OCI-LY1 (cell line): ENCODE data around the gene CNTNAP2.

Experiments
- H2AFZ ChIP-seq: fragments of 200-600 bp; sonication (generic), shearing (Covaris generic); 2 replicates; pipeline ENCODE4 v1.6.0; 2014; ENCODE audit warnings: antibody characterized with exemption, mild to moderate bottlenecking, low read length
- H3F3A ChIP-seq: fragments of 200-600 bp; sonication (generic), shearing (Covaris generic); 2 replicates; pipeline ENCODE4 v1.6.0; 2014; ENCODE audit warnings: mild to moderate bottlenecking, antibody characterized with exemption, low read length, moderate library complexity; ENCODE audit not compliant: insufficient read depth
- H3K27ac ChIP-seq: fragments of 200-600 bp; sonication (generic); 2 replicates; pipeline ENCODE4 v1.5.1; 2014; ENCODE audit warnings: low read length, mixed run types, mild to moderate bottlenecking, low read depth; ENCODE audit not compliant: poor library complexity, severe bottlenecking
- H3K27me3 ChIP-seq: fragments of 200-600 bp; sonication (generic); 2 replicates; pipeline ENCODE4 v1.6.0; 2014; ENCODE audit warnings: antibody characterized with exemption, mild to moderate bottlenecking, low read length, moderate library complexity; ENCODE audit not compliant: insufficient read depth
- H3K36me3 ChIP-seq: fragments of 200-600 bp; sonication (generic); 2 replicates; pipeline ENCODE4 v1.6.1; 2014; ENCODE audit warnings: mild to moderate bottlenecking, antibody characterized with exemption, low read length, moderate library complexity, mixed read lengths; ENCODE audit not compliant: insufficient read depth
- H3K4me1 ChIP-seq: fragments of 200-600 bp; sonication (generic); 2 replicates; pipeline ENCODE4 v1.5.1; 2014; ENCODE audit warnings: mild to moderate bottlenecking, low read length, moderate library complexity; ENCODE audit not compliant: insufficient read depth, severe bottlenecking
- H3K4me2 ChIP-seq: fragments of 200-600 bp; sonication (generic), shearing (Covaris generic); 2 replicates; pipeline ENCODE4 v1.6.1; 2014; ENCODE audit warnings: low read length
- H3K4me3 ChIP-seq: fragments of 200-600 bp; sonication (generic); 2 replicates; pipeline ENCODE4 v1.5.1; 2014; ENCODE audit warnings: low read length, low read depth, mild to moderate bottlenecking, mixed read lengths; ENCODE audit not compliant: poor library complexity, severe bottlenecking
- H3K79me2 ChIP-seq: fragments of 200-600 bp; shearing (Covaris generic); 2 replicates; pipeline ENCODE4 v1.6.1; 2016; ENCODE audit warnings: mixed run types, low read length, mixed read lengths; ENCODE audit not compliant: insufficient read depth
- H3K9ac ChIP-seq: fragments of 200-600 bp; sonication (generic), shearing (Covaris generic); 2 replicates; pipeline ENCODE4 v1.6.1; 2014; ENCODE audit warnings: mild to moderate bottlenecking, low read length, mixed read lengths
- H3K9me2 ChIP-seq: fragments of 200-600 bp; sonication (generic), shearing (Covaris generic); 2 replicates; pipeline ENCODE4 v1.6.1; 2014; ENCODE audit warnings: low read depth, mild to moderate bottlenecking, low read length, mixed read lengths
- H3K9me3 ChIP-seq: fragments of 200-600 bp; shearing (Covaris generic); 2 replicates; pipeline ENCODE4 v1.6.1; 2014; ENCODE audit warnings: low read length, mixed read lengths
- H4K20me1 ChIP-seq: fragments of 200-600 bp; sonication (generic), shearing (Covaris generic); 2 replicates; pipeline ENCODE4 v1.6.0; 2016; ENCODE audit warnings: mild to moderate bottlenecking, low read length; ENCODE audit not compliant: insufficient read depth
- EZH2 ChIP-seq: fragments of 200-600 bp; sonication (generic), shearing (Covaris generic); IDR thresholded peaks from 2 replicates; pipeline ENCODE4 v1.8.0; 2017; ENCODE audit warnings: borderline replicate concordance, mixed run types, mild to moderate bottlenecking, antibody characterized with exemption, low read length, moderate library complexity, mixed read lengths
- TF ChIP-seq, protein P1 (sequence below): fragments of 200-600 bp; sonication (generic), shearing (Covaris generic); IDR thresholded peaks from 2 replicates; pipeline ENCODE4 v1.5.1; 2017; ENCODE audit warnings: mild to moderate bottlenecking, antibody characterized with exemption, low read length, moderate library complexity, mixed read lengths

CNTNAP2 gene

GRCh38 chr7:147052818-147053217 lies 936.2 kb downstream of the CNTNAP2 start:
- no peak overlapping the region for H3K27ac ChIP-seq
- no peak overlapping the region for H3K4me3 ChIP-seq
- peaks cover 5% of the 10 kb centered on the region for H3K4me1 ChIP-seq
- TF ChIP-seq EZH2, result no peak
- TF ChIP-seq, protein P1, sequence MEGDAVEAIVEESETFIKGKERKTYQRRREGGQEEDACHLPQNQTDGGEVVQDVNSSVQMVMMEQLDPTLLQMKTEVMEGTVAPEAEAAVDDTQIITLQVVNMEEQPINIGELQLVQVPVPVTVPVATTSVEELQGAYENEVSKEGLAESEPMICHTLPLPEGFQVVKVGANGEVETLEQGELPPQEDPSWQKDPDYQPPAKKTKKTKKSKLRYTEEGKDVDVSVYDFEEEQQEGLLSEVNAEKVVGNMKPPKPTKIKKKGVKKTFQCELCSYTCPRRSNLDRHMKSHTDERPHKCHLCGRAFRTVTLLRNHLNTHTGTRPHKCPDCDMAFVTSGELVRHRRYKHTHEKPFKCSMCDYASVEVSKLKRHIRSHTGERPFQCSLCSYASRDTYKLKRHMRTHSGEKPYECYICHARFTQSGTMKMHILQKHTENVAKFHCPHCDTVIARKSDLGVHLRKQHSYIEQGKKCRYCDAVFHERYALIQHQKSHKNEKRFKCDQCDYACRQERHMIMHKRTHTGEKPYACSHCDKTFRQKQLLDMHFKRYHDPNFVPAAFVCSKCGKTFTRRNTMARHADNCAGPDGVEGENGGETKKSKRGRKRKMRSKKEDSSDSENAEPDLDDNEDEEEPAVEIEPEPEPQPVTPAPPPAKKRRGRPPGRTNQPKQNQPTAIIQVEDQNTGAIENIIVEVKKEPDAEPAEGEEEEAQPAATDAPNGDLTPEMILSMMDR, result no peak
- H3K79me2 ChIP-seq, result no peaks in the 10 kb centered on the region
- H3K9me3 ChIP-seq, result no peaks in the 10 kb centered on the region
- no peaks in the 10 kb centered on the region for H3K9me2 ChIP-seq
- no peak overlapping the region for H2AFZ ChIP-seq
- H3K27me3 ChIP-seq, result no peaks in the 10 kb centered on the region
- H3K4me2 ChIP-seq, result no peak overlapping the region
- H3K9ac ChIP-seq, result no peak overlapping the region
- no peaks in the 10 kb centered on the region for H4K20me1 ChIP-seq
- no peaks in the 10 kb centered on the region for H3F3A ChIP-seq
- no peaks in the 10 kb centered on the region for H3K36me3 ChIP-seq

GRCh38 chr7:147053746-147054145 lies 937.1 kb downstream of the CNTNAP2 start:
- Histone ChIP-seq H3K27ac (no peak overlapping the region), H4K20me1 (no peaks in the 10 kb centered on the region), H3K9ac (no peak overlapping the region), H3K36me3 (no peaks in the 10 kb centered on the region), H3K4me2 (no peak overlapping the region), H3K9me3 (no peaks in the 10 kb centered on the region), H3K79me2 (no peaks in the 10 kb centered on the region), H3K4me3 (no peak overlapping the region), H3F3A (no peaks in the 10 kb centered on the region), H3K27me3 (no peaks in the 10 kb centered on the region), H3K9me2 (no peaks in the 10 kb centered on the region), H2AFZ (0 out of 2 replicates have a peak overlapping the region, but pooled peaks have one; percentile 1), H3K4me1 (no peaks in the 10 kb centered on the region)
- TF ChIP-seq, protein P1, result no peak
- no peak for TF ChIP-seq EZH2

DNA sequence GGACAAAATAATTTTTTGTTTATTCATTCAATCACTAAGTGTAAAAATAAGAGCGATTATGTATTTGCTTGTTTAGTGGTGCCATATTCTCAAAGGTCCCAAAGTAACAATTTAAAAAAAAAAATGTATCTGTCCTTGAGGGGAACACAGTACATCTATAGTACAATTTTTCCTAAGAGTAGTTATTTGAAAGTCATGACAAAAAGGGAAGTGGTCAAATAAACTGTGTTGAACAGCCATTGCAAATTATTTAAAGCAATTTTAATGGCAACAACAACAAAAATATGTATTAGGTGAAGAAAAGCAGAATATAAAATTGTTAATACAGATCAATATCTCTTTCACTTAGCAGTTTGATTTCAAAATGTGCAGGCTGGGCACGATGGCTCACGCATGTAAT lies 943.5 kb downstream of the CNTNAP2 start:
- Histone ChIP-seq H4K20me1 (no peaks in the 10 kb centered on the region), H3K27me3 (no peaks in the 10 kb centered on the region), H3K36me3 (no peaks in the 10 kb centered on the region), H3K9me3 (peaks cover 3% of the 10 kb centered on the region; the same call in 1 of the 2 replicates), H3K4me1 (no peaks in the 10 kb centered on the region), H3F3A (0 out of 2 replicates have a peak, but pooled peaks cover 6% of the 10 kb centered on the region), H2AFZ (no peak overlapping the region), H3K9ac (no peak overlapping the region), H3K4me3 (no peak overlapping the region), H3K27ac (no peak overlapping the region), H3K9me2 (no peaks in the 10 kb centered on the region), H3K79me2 (no peaks in the 10 kb centered on the region), H3K4me2 (no peak overlapping the region)
- TF ChIP-seq, protein P1, result no peak
- TF ChIP-seq EZH2, result no peak
